ENCODE results near the gene XXYLT1.

XXYLT1 gene

DNA sequence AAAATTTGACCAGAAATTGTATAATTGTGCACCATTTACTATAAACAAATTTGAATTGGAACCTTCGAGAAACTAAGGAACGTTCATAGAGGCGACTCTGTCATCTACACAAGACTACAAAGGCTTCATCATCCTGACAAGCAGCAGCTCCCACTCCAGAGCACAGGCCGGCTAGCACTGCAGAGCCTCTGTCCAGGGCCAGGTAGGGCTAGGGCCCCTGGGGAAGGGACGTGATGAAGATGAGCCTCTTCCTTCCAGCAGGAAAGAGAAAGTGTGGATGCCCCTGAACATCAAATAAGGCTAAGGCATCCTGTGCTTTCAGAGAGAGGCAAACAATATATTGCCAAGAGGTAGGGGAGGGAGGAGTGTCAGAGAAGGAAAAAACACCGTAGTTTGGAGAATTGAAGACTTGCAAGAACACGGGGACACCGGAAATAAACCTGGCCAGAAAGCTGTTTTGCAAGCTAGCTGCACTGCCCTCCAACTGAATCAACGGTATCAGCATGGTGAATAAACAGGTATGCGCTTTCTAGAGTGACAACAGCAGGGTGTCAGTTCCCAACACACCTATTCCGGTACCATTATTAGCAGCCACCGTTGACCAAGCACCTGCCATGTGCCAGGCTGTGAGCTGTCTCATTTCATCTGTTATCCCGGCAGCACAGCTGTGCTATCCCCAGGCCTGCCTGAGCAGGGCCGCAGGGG lies 12.4 kb downstream of the XXYLT1 start:
- Histone ChIP-seq H3F3A (ENCODE audit: control insufficient read depth, insufficient read depth) (peaks cover 2% of the 10 kb centered on the region; the same call in 1 of the 2 replicates), H4K20me1 (ENCODE audit: control insufficient read depth, insufficient read depth, low read depth, low read length) (no peaks in the 10 kb centered on the region), H3K9me3 (ENCODE audit: control insufficient read depth, insufficient read depth, low read length) (no peaks in the 10 kb centered on the region), H3K4me3 (ENCODE audit: low read length) (peak overlapping the region; percentile 79), H3K36me3 (ENCODE audit: control insufficient read depth, low read length) (no peaks in the 10 kb centered on the region), H3K4me2 (ENCODE audit: low read length) (peak overlapping the region; percentile 96), H3K27ac (ENCODE audit: low read depth, low read length) (no peak overlapping the region), H3K4me1 (ENCODE audit: control insufficient read depth, low read length) (peaks cover 29% of the 10 kb centered on the region), H3K79me2 (ENCODE audit: control insufficient read depth, low read length) (peaks cover 52% of the 10 kb centered on the region), H3K9me2 (replicated peaks; ENCODE audit: control insufficient read depth, low read length) (no peaks in the 10 kb centered on the region), H3K27me3 (ENCODE audit: control insufficient read depth, low read length) (no peaks in the 10 kb centered on the region)
- no peak for TF ChIP-seq EZH2phosphoT487 (IDR thresholded peaks at IDR 0.05; ENCODE audit: borderline replicate concordance, low read length)
- no peak for TF ChIP-seq CTCF (IDR thresholded peaks at IDR 0.05; ENCODE audit: low read depth, low read length, poor library complexity, severe bottlenecking)

DNA sequence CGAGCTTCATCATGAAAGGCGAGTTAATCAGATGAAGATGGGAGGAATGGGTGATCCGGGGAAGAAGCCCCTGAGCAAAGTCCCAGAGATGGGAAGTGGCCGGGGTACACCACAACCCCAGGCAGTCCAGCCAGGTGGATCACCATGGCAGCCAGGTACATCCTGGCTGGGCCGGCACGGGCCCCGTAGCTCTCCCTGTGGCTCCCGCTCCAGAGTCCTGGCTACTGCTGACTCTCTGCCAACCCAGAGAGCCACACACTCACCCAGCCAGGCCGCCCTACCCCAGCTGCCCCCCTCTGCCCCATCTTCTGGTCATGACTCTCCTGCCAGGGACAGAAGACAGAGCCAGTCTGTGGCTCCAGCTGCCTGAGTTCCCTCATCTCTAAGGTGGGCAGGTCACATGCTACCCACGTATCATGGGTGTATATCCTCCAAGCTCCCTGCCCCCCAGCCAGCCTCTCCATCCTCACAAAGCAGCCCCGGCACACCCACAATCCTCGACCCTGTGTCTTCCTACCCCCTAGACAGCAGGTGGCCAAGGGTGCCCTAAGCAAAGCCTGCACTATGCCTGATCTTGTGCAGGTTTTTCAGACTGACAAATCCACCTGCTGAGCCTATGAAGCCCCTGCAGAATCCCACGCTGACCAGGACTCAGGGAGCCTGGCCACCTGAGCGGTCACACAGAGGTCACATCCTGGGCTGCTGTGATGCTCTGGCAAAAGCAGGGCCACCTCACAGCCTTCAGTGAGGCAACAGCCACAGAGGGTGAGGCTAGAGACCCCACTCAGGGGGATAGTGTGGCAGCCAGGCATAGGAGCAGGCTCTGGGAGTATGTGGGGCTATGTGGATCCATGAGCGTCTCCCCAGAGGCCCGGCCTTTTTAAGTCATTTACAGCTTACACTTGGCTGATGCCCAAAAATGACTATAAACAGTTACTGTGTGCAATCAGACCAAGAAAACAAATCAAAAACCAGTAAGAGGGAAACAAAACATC lies 13.2 kb downstream of the XXYLT1 start:
- Histone ChIP-seq H3K27me3 (ENCODE audit: control insufficient read depth, low read length) (no peaks in the 10 kb centered on the region), H3K36me3 (ENCODE audit: control insufficient read depth, low read length) (no peaks in the 10 kb centered on the region), H3K4me2 (ENCODE audit: low read length) (no peak overlapping the region), H3K4me1 (ENCODE audit: control insufficient read depth, low read length) (peaks cover 29% of the 10 kb centered on the region), H3K9me3 (ENCODE audit: control insufficient read depth, insufficient read depth, low read length) (no peaks in the 10 kb centered on the region), H3K9me2 (replicated peaks; ENCODE audit: control insufficient read depth, low read length) (no peaks in the 10 kb centered on the region), H3F3A (ENCODE audit: control insufficient read depth, insufficient read depth) (peaks cover 2% of the 10 kb centered on the region; the same call in 1 of the 2 replicates), H3K27ac (ENCODE audit: low read depth, low read length) (no peak overlapping the region), H3K4me3 (ENCODE audit: low read length) (no peak overlapping the region), H4K20me1 (ENCODE audit: control insufficient read depth, insufficient read depth, low read depth, low read length) (no peaks in the 10 kb centered on the region), H3K79me2 (ENCODE audit: control insufficient read depth, low read length) (peaks cover 56% of the 10 kb centered on the region)
- TF ChIP-seq CTCF (IDR thresholded peaks at IDR 0.05; ENCODE audit: low read depth, low read length, poor library complexity, severe bottlenecking) (no peak), EZH2phosphoT487 (IDR thresholded peaks at IDR 0.05; ENCODE audit: borderline replicate concordance, low read length) (no peak)

DNA sequence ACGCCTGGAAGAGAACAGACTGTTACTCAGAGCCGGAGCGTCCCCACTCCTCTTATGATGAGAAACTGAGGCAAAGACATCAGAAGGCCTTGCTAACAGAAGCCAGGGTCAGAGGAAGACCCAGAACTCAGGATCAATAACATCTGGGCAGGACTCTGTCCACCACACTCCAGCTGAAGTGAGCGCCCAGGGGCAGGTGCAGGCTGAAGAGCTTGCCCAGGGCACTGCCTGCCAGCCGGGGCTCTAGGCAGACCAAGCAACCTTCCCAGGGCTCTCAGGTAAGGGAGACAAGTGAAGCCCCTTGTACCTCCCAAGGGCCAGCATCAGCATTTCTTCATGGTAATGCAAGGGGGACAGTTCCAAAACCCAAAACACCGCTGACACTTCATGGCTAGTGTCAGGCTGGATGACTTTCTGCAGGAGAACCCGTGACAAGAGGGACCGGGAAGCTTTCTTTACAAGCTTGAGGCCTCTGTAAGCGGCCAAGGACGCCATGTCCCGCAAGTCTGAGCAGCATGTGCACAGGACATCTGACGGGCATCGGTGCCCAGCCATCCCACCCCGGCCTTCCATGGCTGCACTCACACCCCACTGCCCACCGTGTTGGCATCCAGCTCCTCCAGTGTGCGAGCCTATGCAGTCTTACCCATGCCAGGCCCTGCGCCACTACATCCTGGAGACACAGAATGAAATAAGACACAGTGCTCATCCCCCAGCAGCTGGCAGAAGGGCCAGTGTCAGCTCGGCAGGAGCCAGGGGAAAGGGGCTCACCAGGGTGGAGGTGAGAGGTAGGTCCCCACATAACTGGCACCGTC lies 14.1 kb downstream of the XXYLT1 start:
- Histone ChIP-seq H3K9me2 (replicated peaks; ENCODE audit: control insufficient read depth, low read length) (no peaks in the 10 kb centered on the region), H3K4me1 (ENCODE audit: control insufficient read depth, low read length) (peaks cover 29% of the 10 kb centered on the region), H3K27ac (ENCODE audit: low read depth, low read length) (no peak overlapping the region), H3K4me3 (ENCODE audit: low read length) (no peak overlapping the region), H3K27me3 (ENCODE audit: control insufficient read depth, low read length) (no peaks in the 10 kb centered on the region), H3K9me3 (ENCODE audit: control insufficient read depth, insufficient read depth, low read length) (no peaks in the 10 kb centered on the region), H4K20me1 (ENCODE audit: control insufficient read depth, insufficient read depth, low read depth, low read length) (0 out of 2 replicates have a peak, but pooled peaks cover 1% of the 10 kb centered on the region), H3K79me2 (ENCODE audit: control insufficient read depth, low read length) (peaks cover 60% of the 10 kb centered on the region), H3F3A (ENCODE audit: control insufficient read depth, insufficient read depth) (no peaks in the 10 kb centered on the region), H3K4me2 (ENCODE audit: low read length) (no peak overlapping the region), H3K36me3 (ENCODE audit: control insufficient read depth, low read length) (no peaks in the 10 kb centered on the region)
- TF ChIP-seq CTCF (IDR thresholded peaks at IDR 0.05; ENCODE audit: low read depth, low read length, poor library complexity, severe bottlenecking), result no peak
- no peak for TF ChIP-seq EZH2phosphoT487 (IDR thresholded peaks at IDR 0.05; ENCODE audit: borderline replicate concordance, low read length)

All from DOHH2 (cell line).